Spleen (tissue), 11 donors: ENCODE data around the gene SLCO2A1. TPM values are rescaled to one million over a fixed set of nuclear protein-coding genes. Genes with fewer than 3 reads are reported as not detected.

Experiments
- DNase-seq: peaks from one replicate; pipeline ENCODE4 v3.0.0-alpha.2; 2020
- H3K27ac ChIP-seq, 8 donors: fragments of 200-600 bp; sonication (generic) in 7 of 8; 1 replicate in 4 of 8; 2 replicates in 4 of 8; pipeline versions ENCODE4 v1.5.0 to v1.8.0; 2016 to 2021; ENCODE audit warnings: inconsistent platforms in 4 of 8, mild to moderate bottlenecking in 4 of 8, moderate library complexity in 1 of 8
- H3K27me3 ChIP-seq, 7 donors: fragments of 200-600 bp; sonication (generic) in 6 of 7; replicated peaks in 1 of 7; 1 replicate in 4 of 7; 2 replicates in 3 of 7; pipeline versions ENCODE4 v1.5.0 to v1.8.0; 2016 to 2021; ENCODE audit warnings: inconsistent platforms in 3 of 7, mild to moderate bottlenecking in 1 of 7
- H3K36me3 ChIP-seq, 6 donors: fragments of 200-600 bp; sonication (generic) in 5 of 6; 1 replicate in 4 of 6; 2 replicates in 2 of 6; pipeline versions ENCODE4 v1.5.0 to v1.8.0; 2016 to 2021; ENCODE audit warnings: inconsistent platforms in 2 of 6
- H3K4me1 ChIP-seq, 6 donors: fragments of 200-600 bp; sonication (generic) in 5 of 6; 1 replicate in 3 of 6; 2 replicates in 3 of 6; pipeline versions ENCODE4 v1.5.0 to v1.8.0; 2016 to 2021; ENCODE audit warnings: inconsistent platforms in 3 of 6
- H3K4me3 ChIP-seq, 8 donors: fragments of 200-600 bp; sonication (generic) in 7 of 8; 1 replicate in 4 of 8; 2 replicates in 4 of 8; pipeline versions ENCODE4 v1.5.0 to v1.8.0; 2016 to 2021; ENCODE audit warnings: inconsistent platforms in 4 of 8, mild to moderate bottlenecking in 4 of 8, moderate library complexity in 2 of 8
- H3K9me3 ChIP-seq, 8 donors: fragments of 200-600 bp; sonication (generic) in 7 of 8; 1 replicate in 4 of 8; 2 replicates in 4 of 8; pipeline versions ENCODE4 v1.5.0 to v1.8.0; 2016 to 2021; ENCODE audit warnings: inconsistent platforms in 4 of 8
- CTCF ChIP-seq, 11 experiments: fragments of 200-600 bp in 7 of 11; fragments of 450-650 bp in 4 of 11; sonication (generic) in 4 of 11; IDR thresholded peaks in 8 of 11; conservative IDR thresholded peaks in 3 of 11; 1 replicate in 7 of 11; 2 replicates in 4 of 11; pipeline versions ENCODE4 v1.4.0 to v1.8.0; 2016 to 2021; ENCODE audit warnings: antibody characterized with exemption in 11 of 11, inconsistent platforms in 4 of 11, mild to moderate bottlenecking in 1 of 11
- POLR2A ChIP-seq, 3 donors: fragments of 450-650 bp; IDR thresholded peaks; one replicate each; pipeline ENCODE4 v1.5.1; 2017; ENCODE audit warnings: antibody characterized with exemption in 3 of 3, mild to moderate bottlenecking in 1 of 3
- POLR2AphosphoS5 ChIP-seq, 3 donors: sonication (generic); formaldehyde crosslinking; IDR thresholded peaks; one replicate each; pipeline ENCODE4 v1.5.1; 2017; ENCODE audit warnings: antibody characterized with exemption in 3 of 3
- WGBS, 5 donors: extraction: QIAGEN DNeasy Blood & Tissue Kit in 3 of 5; methylation state at CpG; one replicate each; pipeline versions ENCODE4 v1.1.5 to v1.1.7; 2013 to 2018; 5-methylcytosine and 5-hydroxymethylcytosine counted together
- intact Hi-C: fragments of 100-400 bp; cut with DNase I; formaldehyde crosslinking; loops from one replicate; pipeline ENCODE4 v1.15.0; 2023; ENCODE audit warnings: low total_unique reads
- polyA plus RNA-seq, 3 donors: library from polyadenylated mRNA; stranded (reverse); fragments of 200-250 nt; gene quantifications; one replicate each; pipeline ENCODE4 v1.2.1, GENCODE V29; 2013
- total RNA-seq, 7 donors: library from RNA; depleted of rRNA in 3 of 7; stranded (reverse); fragments of >200 nt in 3 of 7; fragmentation: NEBNext Ultra II Directional in 4 of 7; extraction: Animal tissue kit (Norgen Biotek cat#: 25700) in 4 of 7; gene quantifications; one replicate each; pipeline versions ENCODE4 v1.1.0 to v1.2.1, GENCODE V29; 2016 to 2021
- donor health status: healthy with polysubstance abuse.
- donor health status: DM: no; HTN: no; CAD: no; lungs with moderate emphysema.
- donor health status: DM: no; HTN: no; CAD: no.
- donor health status: Bipolar disorder and iron deficiency.
- donor health status: healthy.
- donor health status: DM: no; HTN: no; CAD: no.
- donor health status: DM: yes; HTN: yes; CAD: no.

The SLCO2A1 gene
- total and polyA plus RNA-seq, 10 donors = 4.8 to 118 (median 29.8) TPM

- Histone ChIP-seq H3K4me3 (no peak overlapping the region), H3K9me3 (peaks cover 0 to 3% (median 0%) of the 10 kb centered on the region in 8 donors), H3K27ac (no peak overlapping the region), H3K4me1 (no peaks in the 10 kb centered on the region), H3K27me3 (peaks cover 0 to 50% (median 0%) of the 10 kb centered on the region in 7 donors), H3K36me3 (no peaks in the 10 kb centered on the region)
- DNase-seq = no peak
- intact Hi-C loops = no loop called here
- WGBS, 5 donors = 77 to 84% (median 82%) methylated on average over 8 to 10 of the region's 10 CpGs
- TF ChIP-seq CTCF (IDR thresholded peaks at IDR 0.05 in 8 of 11, conservative IDR thresholded peaks at IDR 0.05 in 3 of 11) = no peak
- no peak for TF ChIP-seq POLR2AphosphoS5 (IDR thresholded peaks at IDR 0.05)
- no peak for TF ChIP-seq POLR2A (IDR thresholded peaks at IDR 0.05)
These were observed 113.8 kb downstream of the SLCO2A1 start for GRCh38 chr3:133915685-133916658.

- intact Hi-C loops = no loop called here
- 78 to 93% (median 87%) methylated on average over 12 of the region's 12 CpGs for WGBS, 5 donors
- no peaks in the 10 kb centered on the region for H3K4me1 ChIP-seq
These were observed 114.7 kb downstream of the SLCO2A1 start for GRCh38 chr3:133914839-133915600.

GRCh38 chr3:133910422-133910821 is 119.3 kb downstream of the SLCO2A1 start:
- 77 to 88% (median 83%) methylated on average over 2 of the region's 2 CpGs for WGBS, 5 donors
- Histone ChIP-seq H3K27me3 (peaks cover 0 to 30% (median 0%) of the 10 kb centered on the region in 7 donors), H3K4me3 (no peak overlapping the region)

More at GRCh38 chr3:133914839-133915600, 114.7 kb downstream of the SLCO2A1 start:
- DNase-seq = no peak
- no peak for TF ChIP-seq POLR2AphosphoS5 (IDR thresholded peaks at IDR 0.05)
- TF ChIP-seq POLR2A (IDR thresholded peaks at IDR 0.05) = no peak
- no peak for TF ChIP-seq CTCF (IDR thresholded peaks at IDR 0.05 in 8 of 11, conservative IDR thresholded peaks at IDR 0.05 in 3 of 11)
- Histone ChIP-seq H3K4me3 (no peak overlapping the region), H3K27ac (no peak overlapping the region), H3K9me3 (peaks cover 0 to 3% (median 0%) of the 10 kb centered on the region in 8 donors), H3K36me3 (no peaks in the 10 kb centered on the region), H3K27me3 (peaks cover 0 to 54% (median 0%) of the 10 kb centered on the region in 7 donors)

More at GRCh38 chr3:133910422-133910821, 119.3 kb downstream of the SLCO2A1 start:
- intact Hi-C loops = no loop called here
- Histone ChIP-seq H3K36me3 (no peaks in the 10 kb centered on the region), H3K4me1 (no peaks in the 10 kb centered on the region), H3K27ac (no peak overlapping the region), H3K9me3 (no peaks in the 10 kb centered on the region)
- no peak for DNase-seq
- no peak for TF ChIP-seq POLR2AphosphoS5 (IDR thresholded peaks at IDR 0.05)
- no peak for TF ChIP-seq POLR2A (IDR thresholded peaks at IDR 0.05)
- TF ChIP-seq CTCF (IDR thresholded peaks at IDR 0.05 in 8 of 11, conservative IDR thresholded peaks at IDR 0.05 in 3 of 11) = no peak
